K562 (cell line): ENCODE data around the gene RCOR1. TPM values are rescaled to one million over a fixed set of nuclear protein-coding genes. Genes with fewer than 3 reads are reported as not detected.

Source experiments
- CSDE1 ChIP-seq, 2 experiments: fragments of 450-650 bp; IDR thresholded peaks; 2 replicates each; pipeline ENCODE4 v1.6.1; 2016; ENCODE audit warnings: mild to moderate bottlenecking in 1 of 2
- DMBX1 ChIP-seq: fragments of 250-450 bp; sonication (Bioruptor Pico); IDR thresholded peaks from 2 replicates; pipeline ENCODE4 v1.8.0; 2022; ENCODE audit warnings: inconsistent platforms, mild to moderate bottlenecking, moderate library complexity, borderline replicate concordance
- ESRRB ChIP-seq: fragments of 250-450 bp; sonication (Bioruptor Pico); IDR thresholded peaks from 2 replicates; pipeline ENCODE4 v1.5.0; 2020; ENCODE audit warnings: mild to moderate bottlenecking, moderate library complexity, borderline replicate concordance
- ETS2 ChIP-seq: IDR thresholded peaks from 2 replicates; pipeline ENCODE4 v1.6.1; 2016; ENCODE audit warnings: borderline replicate concordance, missing genetic modification characterization, mild to moderate bottlenecking, moderate library complexity, missing compliant biosample characterization; ENCODE audit not compliant: poor library complexity, severe bottlenecking
- FOXA3 ChIP-seq, 2 experiments: fragments of 450-650 bp in 1 of 2; sonication (generic) in 1 of 2; formaldehyde crosslinking; IDR thresholded peaks in 1 of 2; conservative IDR thresholded peaks in 1 of 2; 2 replicates each; pipeline versions ENCODE4 v1.4.0 to v1.8.0; 2020 to 2022; ENCODE audit warnings: mild to moderate bottlenecking in 2 of 2, missing genetic modification reagents in 1 of 2
- GTF2A2 ChIP-seq: IDR thresholded peaks from 2 replicates; pipeline ENCODE4 v1.6.1; 2016; ENCODE audit warnings: mild to moderate bottlenecking, missing genetic modification characterization, missing compliant biosample characterization
- MTA3 ChIP-seq: fragments of 450-650 bp; formaldehyde crosslinking; IDR thresholded peaks from 2 replicates; pipeline ENCODE4 v1.6.1; 2017; ENCODE audit warnings: mild to moderate bottlenecking, borderline replicate concordance
- NCOR1 ChIP-seq: fragments of 450-650 bp; IDR thresholded peaks from 2 replicates; pipeline ENCODE4 v1.6.1; 2016; ENCODE audit warnings: mild to moderate bottlenecking, moderate library complexity
- NR2C2 ChIP-seq, 2 experiments: fragments of 200-800 bp in 1 of 2; sonication (Bioruptor generic) in 1 of 2; sonication (generic) in 1 of 2; formaldehyde crosslinking in 1 of 2; IDR thresholded peaks; 2 replicates each; pipeline versions ENCODE4 v1.6.1 to v1.8.0; 2016 to 2022; ENCODE audit warnings: mild to moderate bottlenecking in 1 of 2, missing compliant biosample characterization in 1 of 2, missing genetic modification characterization in 1 of 2, missing genetic modification reagents in 1 of 2
- PHB ChIP-seq: fragments of 250-450 bp; sonication (Bioruptor Pico); IDR thresholded peaks from 2 replicates; pipeline ENCODE4 v1.5.0; 2021
- RFX7 ChIP-seq: fragments of 250-450 bp; sonication (Bioruptor Pico); IDR thresholded peaks from 2 replicates; pipeline ENCODE4 v1.5.1; 2021; ENCODE audit warnings: mild to moderate bottlenecking
- SMAD3 ChIP-seq: fragments of 450-650 bp; formaldehyde crosslinking; conservative IDR thresholded peaks from 2 replicates; pipeline ENCODE4 v1.4.0; 2020; ENCODE audit warnings: mild to moderate bottlenecking
- SMARCA4 ChIP-seq: fragments of 450-650 bp; IDR thresholded peaks from 2 replicates; pipeline ENCODE4 v1.6.1; 2016
- TEAD2 ChIP-seq: fragments of 450-650 bp; IDR thresholded peaks from 2 replicates; pipeline ENCODE4 v1.6.1; 2016; ENCODE audit warnings: missing genetic modification characterization, control low read depth, missing compliant biosample characterization
- ZKSCAN8 ChIP-seq: fragments of 200-800 bp; sonication (Bioruptor generic); IDR thresholded peaks from 2 replicates; pipeline ENCODE4 v1.6.1; 2016; ENCODE audit warnings: missing genetic modification characterization, missing compliant biosample characterization
- ZNF133 ChIP-seq: fragments of 250-450 bp; sonication (Bioruptor Pico); IDR thresholded peaks from 2 replicates; pipeline ENCODE4 v1.4.0; 2020; ENCODE audit warnings: mild to moderate bottlenecking
- ZNF695 ChIP-seq: fragments of 450-650 bp; formaldehyde crosslinking; IDR thresholded peaks from 2 replicates; pipeline ENCODE4 v1.4.0; 2020; ENCODE audit warnings: mild to moderate bottlenecking, moderate library complexity
- ZNF76 ChIP-seq: fragments of 250-450 bp; sonication (Bioruptor Pico); IDR thresholded peaks from 2 replicates; pipeline ENCODE4 v1.4.0; 2020; ENCODE audit warnings: mild to moderate bottlenecking, moderate library complexity, borderline replicate concordance
- ZNF830 ChIP-seq: fragments of 250-450 bp; sonication (Bioruptor Pico); IDR thresholded peaks from 2 replicates; pipeline ENCODE4 v1.5.0; 2021; ENCODE audit warnings: mild to moderate bottlenecking
- ZSCAN32 ChIP-seq: fragments of 450-650 bp; formaldehyde crosslinking; IDR thresholded peaks from 2 replicates; pipeline ENCODE4 v1.4.0; 2020; ENCODE audit warnings: mild to moderate bottlenecking, moderate library complexity
- polyA plus RNA-seq, 8 experiments: library from polyadenylated mRNA; depleted of rRNA in 4 of 8; stranded (reverse) in 5 of 8; unstranded in 3 of 8; fragments of >200 nt; fragmentation: Nextera tagmentation in 2 of 8; fragmentation: Illumina TruSeq in 1 of 8; extraction: Ambion mirVana in 2 of 8; extraction: Trizol in 1 of 8; gene quantifications; 2 replicates each; pipeline versions ENCODE4 v1.2.1 to v1.2.3, GENCODE V29; 2011 to 2014; ENCODE audit warnings: inconsistent platforms in 1 of 8, missing spikeins in 1 of 8
- total RNA-seq, 7 experiments: library from RNA; depleted of rRNA in 6 of 7; stranded (reverse); fragments of >200 nt in 6 of 7; fragmentation: Illumina TruSeq in 2 of 7; extraction: Trizol in 2 of 7; gene quantifications; 2 replicates each; pipeline versions ENCODE4 v1.2.1 to v1.2.3, GENCODE V29; 2011 to 2021; ENCODE audit warnings: low replicate concordance in 1 of 7
- TF ChIP-seq, protein P1 (sequence below): fragments of 250-450 bp; sonication (Bioruptor Pico); IDR thresholded peaks from 2 replicates; pipeline ENCODE4 v1.8.0; 2021; ENCODE audit warnings: borderline replicate concordance, mild to moderate bottlenecking, moderate library complexity; ENCODE audit not compliant: poor library complexity, severe bottlenecking
- TF ChIP-seq, protein P2 (sequence below): fragments of 450-650 bp; IDR thresholded peaks from 2 replicates; pipeline ENCODE4 v1.6.1; 2016; ENCODE audit warnings: antibody characterized with exemption
- TF ChIP-seq, protein P3 (sequence below): fragments of 450-650 bp; conservative IDR thresholded peaks from 2 replicates; pipeline ENCODE4 v1.6.1; 2016; ENCODE audit warnings: missing genetic modification characterization, low read depth, mild to moderate bottlenecking, control low read depth, missing compliant biosample characterization
- TF ChIP-seq, protein P4 (sequence below): fragments of 250-450 bp; sonication (Bioruptor Pico); IDR thresholded peaks from 2 replicates; pipeline ENCODE4 v1.4.0; 2020; ENCODE audit warnings: mild to moderate bottlenecking

RCOR1 gene
- total and polyA plus RNA-seq, 9 of the 15 experiments (the other 6 are each of a cell fraction or from before 2014, with no cell fraction given) = 8.5 to 47.9 (median 20.9) TPM

DNA sequence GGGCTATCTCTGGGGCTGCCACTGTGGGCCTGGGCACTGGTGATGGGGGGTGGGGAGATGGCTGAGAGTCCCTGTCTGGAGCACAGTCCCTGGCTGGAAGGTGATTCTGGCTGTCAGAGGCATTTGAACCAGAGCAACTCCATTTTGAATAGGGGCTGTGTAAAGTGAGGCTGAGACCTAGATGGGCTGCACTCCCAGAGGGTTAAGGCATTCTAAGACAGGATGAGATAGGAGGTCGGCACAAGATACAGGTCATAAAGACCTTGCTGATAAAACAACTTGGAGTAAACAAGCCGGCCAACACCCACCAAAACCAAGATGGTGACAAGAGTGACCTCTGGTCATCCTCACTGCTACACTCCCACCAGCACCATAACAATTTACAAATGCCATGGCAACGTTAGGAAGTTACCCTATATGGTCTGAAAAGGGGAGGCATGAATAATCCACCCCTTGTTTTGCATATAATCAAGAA is 41.5 kb upstream of the RCOR1 start (continued):
- TF ChIP-seq, protein P1, sequence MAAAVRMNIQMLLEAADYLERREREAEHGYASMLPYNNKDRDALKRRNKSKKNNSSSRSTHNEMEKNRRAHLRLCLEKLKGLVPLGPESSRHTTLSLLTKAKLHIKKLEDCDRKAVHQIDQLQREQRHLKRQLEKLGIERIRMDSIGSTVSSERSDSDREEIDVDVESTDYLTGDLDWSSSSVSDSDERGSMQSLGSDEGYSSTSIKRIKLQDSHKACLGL (CRISPR knock-in tag) = peak; percentile 62
- TF ChIP-seq CSDE1 (IDR thresholded peaks at IDR 0.05) = peak in 1 of 2 experiments; percentile 34; a peak in 1 of 4 replicates
- TF ChIP-seq SMAD3 (CRISPR knock-in tag) = peak; percentile 98
- peak; percentile 97 for TF ChIP-seq TEAD2 (tag)
- TF ChIP-seq ESRRB (CRISPR knock-in tag) = 0 out of 2 replicates have a peak, but pooled peaks have one; percentile 65
- peak; percentile 38; the same call in 1 of the 2 replicates for TF ChIP-seq SMARCA4
- peak; percentile 31; the same call in 1 of the 2 replicates for TF ChIP-seq MTA3
- TF ChIP-seq ETS2 = peak; percentile 88
- TF ChIP-seq ZNF830 (CRISPR knock-in tag) = 0 out of 2 replicates have a peak, but pooled peaks have one; percentile 28
- peak; percentile 88; the same call in 1 of the 2 replicates for TF ChIP-seq ZNF133 (CRISPR knock-in tag)
- TF ChIP-seq DMBX1 (CRISPR knock-in tag) = peak; percentile 99
- peak; percentile 90 for TF ChIP-seq RFX7 (CRISPR knock-in tag)
- TF ChIP-seq GTF2A2 = peak; percentile 96
- peak; percentile 96 for TF ChIP-seq ZKSCAN8 (CRISPR knock-in tag)
- TF ChIP-seq ZSCAN32 = peak; percentile 82
- peak; percentile 94 for TF ChIP-seq ZNF76 (CRISPR knock-in tag)
- TF ChIP-seq, protein P2, sequence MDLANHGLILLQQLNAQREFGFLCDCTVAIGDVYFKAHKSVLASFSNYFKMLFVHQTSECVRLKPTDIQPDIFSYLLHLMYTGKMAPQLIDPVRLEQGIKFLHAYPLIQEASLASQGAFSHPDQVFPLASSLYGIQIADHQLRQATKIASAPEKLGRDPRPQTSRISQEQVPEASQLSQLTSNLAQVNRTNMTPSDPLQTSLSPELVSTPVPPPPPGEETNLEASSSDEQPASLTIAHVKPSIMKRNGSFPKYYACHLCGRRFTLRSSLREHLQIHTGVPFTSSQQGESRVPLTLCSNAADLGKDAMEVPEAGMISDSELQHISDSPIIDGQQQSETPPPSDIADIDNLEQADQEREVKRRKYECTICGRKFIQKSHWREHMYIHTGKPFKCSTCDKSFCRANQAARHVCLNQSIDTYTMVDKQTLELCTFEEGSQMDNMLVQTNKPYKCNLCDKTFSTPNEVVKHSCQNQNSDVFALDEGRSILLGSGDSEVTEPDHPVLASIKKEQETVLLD = peak; percentile 47; the same call in 1 of the 2 replicates
- peak; percentile 91; the same call in 1 of the 2 replicates for TF ChIP-seq ZNF695 (CRISPR knock-in tag)
- TF ChIP-seq, protein P3, sequence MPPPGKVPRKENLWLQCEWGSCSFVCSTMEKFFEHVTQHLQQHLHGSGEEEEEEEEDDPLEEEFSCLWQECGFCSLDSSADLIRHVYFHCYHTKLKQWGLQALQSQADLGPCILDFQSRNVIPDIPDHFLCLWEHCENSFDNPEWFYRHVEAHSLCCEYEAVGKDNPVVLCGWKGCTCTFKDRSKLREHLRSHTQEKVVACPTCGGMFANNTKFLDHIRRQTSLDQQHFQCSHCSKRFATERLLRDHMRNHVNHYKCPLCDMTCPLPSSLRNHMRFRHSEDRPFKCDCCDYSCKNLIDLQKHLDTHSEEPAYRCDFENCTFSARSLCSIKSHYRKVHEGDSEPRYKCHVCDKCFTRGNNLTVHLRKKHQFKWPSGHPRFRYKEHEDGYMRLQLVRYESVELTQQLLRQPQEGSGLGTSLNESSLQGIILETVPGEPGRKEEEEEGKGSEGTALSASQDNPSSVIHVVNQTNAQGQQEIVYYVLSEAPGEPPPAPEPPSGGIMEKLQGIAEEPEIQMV (tag) = peak; percentile 88
- TF ChIP-seq, protein P4, sequence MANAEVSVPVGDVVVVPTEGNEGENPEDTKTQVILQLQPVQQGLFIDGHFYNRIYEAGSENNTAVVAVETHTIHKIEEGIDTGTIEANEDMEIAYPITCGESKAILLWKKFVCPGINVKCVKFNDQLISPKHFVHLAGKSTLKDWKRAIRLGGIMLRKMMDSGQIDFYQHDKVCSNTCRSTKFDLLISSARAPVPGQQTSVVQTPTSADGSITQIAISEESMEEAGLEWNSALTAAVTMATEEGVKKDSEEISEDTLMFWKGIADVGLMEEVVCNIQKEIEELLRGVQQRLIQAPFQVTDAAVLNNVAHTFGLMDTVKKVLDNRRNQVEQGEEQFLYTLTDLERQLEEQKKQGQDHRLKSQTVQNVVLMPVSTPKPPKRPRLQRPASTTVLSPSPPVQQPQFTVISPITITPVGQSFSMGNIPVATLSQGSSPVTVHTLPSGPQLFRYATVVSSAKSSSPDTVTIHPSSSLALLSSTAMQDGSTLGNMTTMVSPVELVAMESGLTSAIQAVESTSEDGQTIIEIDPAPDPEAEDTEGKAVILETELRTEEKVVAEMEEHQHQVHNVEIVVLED (CRISPR knock-in tag) = peak; percentile 69
- 0 out of 2 replicates have a peak, but pooled peaks have one; percentile 61 for TF ChIP-seq PHB (CRISPR knock-in tag)
- 0 out of 2 replicates have a peak, but pooled peaks have one; percentile 29 for TF ChIP-seq NCOR1
- 0 out of 4 replicates have a peak, but pooled peaks of 1 of the 2 experiments have one; percentile 30 for TF ChIP-seq FOXA3 (CRISPR knock-in tag; conservative IDR thresholded peaks at IDR 0.05 in 1 of 2, IDR thresholded peaks at IDR 0.05 in 1 of 2)
- TF ChIP-seq NR2C2 (CRISPR knock-in tag; IDR thresholded peaks at IDR 0.05) = 0 out of 2 replicates have a peak, but pooled peaks have one; percentile 26
- TF ChIP-seq NR2C2 (tag; IDR thresholded peaks at IDR 0.05) = peak; percentile 87
